BJ (cell line): Measurements from ENCODE around the gene FBLIM1. TPM values are rescaled to one million over a fixed set of nuclear protein-coding genes. Genes with fewer than 3 reads are reported as not detected.

Experiments
- CTCF ChIA-PET: fragments of 350-600 bp; formaldehyde crosslinking; extraction: SDS; loops from one replicate; lab custom pipeline; 2021; ENCODE audit warnings: antibody characterized with exemption, inconsistent platforms; lab: Yijun Ruan, JAX
- POLR2A ChIA-PET: fragments of 300-600 bp; sonication (Branson Sonifier 250); formaldehyde crosslinking; extraction: SDS; loops from one replicate; lab custom pipeline; 2021; ENCODE audit warnings: antibody characterized with exemption; lab: Charles Lee
- DNase-seq: peaks from one replicate; pipeline ENCODE4 v3.0.0-alpha.2; 2011; ENCODE audit warnings: low read depth
- H3K27me3 ChIP-seq: 2 replicates; pipeline ENCODE4 v1.6.0; 2011; ENCODE audit warnings: low read length; ENCODE audit not compliant: control insufficient read depth, insufficient read depth
- H3K36me3 ChIP-seq: 2 replicates; pipeline ENCODE4 v1.5.1; 2011; ENCODE audit warnings: low read length; ENCODE audit not compliant: control insufficient read depth, insufficient read depth
- H3K4me3 ChIP-seq: 2 replicates; pipeline ENCODE4 v1.5.1; 2011; ENCODE audit warnings: low read depth, mild to moderate bottlenecking, control low read depth, low read length
- polyA plus RNA-seq: library from polyadenylated mRNA; depleted of rRNA; stranded (reverse); fragments of >200 nt; gene quantifications from 2 replicates; pipeline ENCODE4 v1.2.3, GENCODE V29; 2011; rRNA removed
- TF ChIP-seq, protein P1 (sequence below): IDR thresholded peaks from 2 replicates; pipeline ENCODE4 v1.5.1; 2011; ENCODE audit warnings: low read depth, mild to moderate bottlenecking, control low read depth, inconsistent platforms, low read length, moderate library complexity; ENCODE audit not compliant: insufficient read depth

FBLIM1 gene
- polyA plus RNA-seq, 1 experiment: 254 TPM

GRCh38 chr1:15834406-15835204 is 76.0 kb downstream of the FBLIM1 start:
- TF ChIP-seq, protein P1, sequence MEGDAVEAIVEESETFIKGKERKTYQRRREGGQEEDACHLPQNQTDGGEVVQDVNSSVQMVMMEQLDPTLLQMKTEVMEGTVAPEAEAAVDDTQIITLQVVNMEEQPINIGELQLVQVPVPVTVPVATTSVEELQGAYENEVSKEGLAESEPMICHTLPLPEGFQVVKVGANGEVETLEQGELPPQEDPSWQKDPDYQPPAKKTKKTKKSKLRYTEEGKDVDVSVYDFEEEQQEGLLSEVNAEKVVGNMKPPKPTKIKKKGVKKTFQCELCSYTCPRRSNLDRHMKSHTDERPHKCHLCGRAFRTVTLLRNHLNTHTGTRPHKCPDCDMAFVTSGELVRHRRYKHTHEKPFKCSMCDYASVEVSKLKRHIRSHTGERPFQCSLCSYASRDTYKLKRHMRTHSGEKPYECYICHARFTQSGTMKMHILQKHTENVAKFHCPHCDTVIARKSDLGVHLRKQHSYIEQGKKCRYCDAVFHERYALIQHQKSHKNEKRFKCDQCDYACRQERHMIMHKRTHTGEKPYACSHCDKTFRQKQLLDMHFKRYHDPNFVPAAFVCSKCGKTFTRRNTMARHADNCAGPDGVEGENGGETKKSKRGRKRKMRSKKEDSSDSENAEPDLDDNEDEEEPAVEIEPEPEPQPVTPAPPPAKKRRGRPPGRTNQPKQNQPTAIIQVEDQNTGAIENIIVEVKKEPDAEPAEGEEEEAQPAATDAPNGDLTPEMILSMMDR: no peak
- ChIA-PET POLR2A (interaction anchor here (0.7 to 1.2 kb wide), 3 partner anchors 18 to 38 kb away, joined by 3 to 25 read pairs (median 13); no protein-coding TSS in a partner anchor), CTCF (interaction anchor here (1.1 to 1.3 kb wide), 2 partner anchors 19 to 160 kb away, joined by 3 to 4 read pairs; no protein-coding TSS in a partner anchor)
- H3K36me3 ChIP-seq: no peaks in the 10 kb centered on the region
- peak overlapping the region; percentile 88 for H3K4me3 ChIP-seq
- H3K27me3 ChIP-seq: no peaks in the 10 kb centered on the region
- no peak for DNase-seq

GRCh38 chr1:15835205-15835740 is 76.7 kb downstream of the FBLIM1 start:
- ChIA-PET CTCF (no interaction called here), POLR2A (interaction anchor here (0.6 to 0.9 kb wide), 2 partner anchors 35 to 310 kb away, joined by 3 read pairs; no protein-coding TSS in a partner anchor)
- H3K27me3 ChIP-seq: no peaks in the 10 kb centered on the region
- no peaks in the 10 kb centered on the region for H3K36me3 ChIP-seq
- H3K4me3 ChIP-seq: peak overlapping the region; percentile 88
- no peak for DNase-seq
- TF ChIP-seq, protein P1: no peak

- no peaks in the 10 kb centered on the region for H3K27me3 ChIP-seq
- H3K4me3 ChIP-seq: peak overlapping the region; percentile 88
- no peaks in the 10 kb centered on the region for H3K36me3 ChIP-seq
- CTCF ChIA-PET: no interaction called here
- TF ChIP-seq, protein P1: no peak
- POLR2A ChIA-PET: interaction anchor here (0.6 to 0.9 kb wide), 2 partner anchors 35 to 310 kb away, joined by 3 read pairs; no protein-coding TSS in a partner anchor
- peak; percentile 98 for DNase-seq
Measured at GRCh38 chr1:15835741-15836510, 77.3 kb downstream of the FBLIM1 start.

Other genes starting within 250 kb of the FBLIM1 start
- 14.0 and 20.8 TPM in 2 replicates for gene CASP9, start 234.6 kb upstream of the FBLIM1 start, polyA plus RNA-seq
- gene DNAJC16, start 231.9 kb upstream of the FBLIM1 start, polyA plus RNA-seq: 12.3 and 20.2 TPM in 2 replicates
- 1.1 and 1.2 TPM in 2 replicates for gene AGMAT, start 173.7 kb upstream of the FBLIM1 start, polyA plus RNA-seq
- gene DDI2, start 141.3 kb upstream of the FBLIM1 start, polyA plus RNA-seq: 5.9 and 6.4 TPM in 2 replicates
- gene PLEKHM2, start 74.5 kb upstream of the FBLIM1 start, polyA plus RNA-seq: 37.2 and 58.3 TPM in 2 replicates
- 0.54 and 0.70 TPM in 2 replicates for gene SLC25A34, start 22.5 kb upstream of the FBLIM1 start, polyA plus RNA-seq
- gene TMEM82, start 16.3 kb upstream of the FBLIM1 start, polyA plus RNA-seq: not detected in 2 replicates
- 0.56 and 1.3 TPM in 2 replicates for gene UQCRHL, start 48.9 kb downstream of the FBLIM1 start, polyA plus RNA-seq
- 3.1 and 4.6 TPM in 2 replicates for gene SPEN, start 88.9 kb downstream of the FBLIM1 start, polyA plus RNA-seq
- 23.4 and 43.3 TPM in 2 replicates for gene ZBTB17, start 217.3 kb downstream of the FBLIM1 start, polyA plus RNA-seq
- gene SRARP, start 245.4 kb downstream of the FBLIM1 start, polyA plus RNA-seq: not detected in 2 replicates